ENCODE measurements around the gene IL4I1.
"Not testable (repeated sequence)": the region's sequence is repeated elsewhere in the genome, so short reads cannot be mapped to it uniquely, and the experiment has no call there.

Gene IL4I1

DNA sequence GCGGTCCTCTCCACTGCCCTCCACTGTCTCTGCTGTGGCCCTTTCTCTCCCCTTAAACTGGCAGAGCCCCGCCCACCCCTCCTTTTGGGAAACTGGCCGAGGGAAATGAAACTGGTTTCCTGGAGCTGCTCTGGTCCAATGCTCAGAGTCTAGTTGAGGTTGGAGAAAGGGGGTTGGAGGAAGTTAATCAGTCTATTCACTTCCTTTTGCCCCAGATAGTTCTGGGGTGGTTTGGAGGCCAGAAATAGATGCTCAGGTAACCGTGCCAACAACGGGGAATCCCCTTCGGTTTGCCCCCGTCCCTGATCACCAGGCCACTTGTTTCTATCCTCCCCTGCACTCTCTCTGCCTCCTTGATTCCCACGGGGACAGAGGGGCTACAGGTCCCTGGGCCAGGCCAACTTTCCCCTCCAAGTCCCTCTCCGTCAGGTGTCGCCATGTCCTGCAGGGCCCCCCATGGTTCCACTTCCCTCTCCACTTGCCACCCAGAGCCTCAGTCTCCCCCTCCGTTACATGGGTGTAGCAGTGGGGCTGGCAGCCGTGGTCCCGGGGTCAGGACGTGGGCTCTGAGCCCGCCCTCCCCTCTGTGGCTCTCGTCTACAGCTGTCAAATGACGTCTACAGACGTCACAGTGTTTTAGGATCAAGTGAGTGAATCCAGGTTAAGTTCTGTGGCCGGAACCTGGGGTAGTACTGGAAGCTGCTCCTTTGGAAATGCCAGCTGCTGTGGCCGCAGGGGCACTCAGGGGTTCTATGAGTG lies at the start of gene IL4I1:
IL4I1 (minus strand) TSS at position 25 of the 759 bp plus-strand sequence. CDS start 727 bp downstream, outside the sequence.
- DNase-seq = peak; percentile 69

DNA sequence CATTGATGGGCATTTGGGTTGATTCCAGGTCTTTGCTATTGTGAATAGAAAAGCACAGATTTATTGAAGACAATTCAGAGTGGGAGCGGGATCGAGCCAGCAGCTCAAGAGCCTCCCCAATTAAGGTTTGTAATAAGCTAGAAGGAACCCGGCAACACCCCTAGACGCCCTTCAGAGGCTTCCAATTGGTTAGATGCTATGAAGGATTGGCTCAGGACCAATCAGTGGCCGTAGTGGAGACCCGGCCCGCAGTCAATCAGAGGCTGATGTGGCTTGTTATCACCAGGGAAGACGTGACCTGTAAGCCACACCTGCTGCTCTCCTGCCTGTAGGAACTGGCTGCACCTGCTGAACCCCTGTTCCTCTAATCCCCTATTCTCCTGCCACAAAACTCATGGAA lies 49.7 kb upstream of the IL4I1 start:
- DNase-seq = no peak

GRCh38 chr19:49944567-49944966 lies 47.9 kb upstream of the IL4I1 start:
- not testable (repeated sequence) for DNase-seq

DNA sequence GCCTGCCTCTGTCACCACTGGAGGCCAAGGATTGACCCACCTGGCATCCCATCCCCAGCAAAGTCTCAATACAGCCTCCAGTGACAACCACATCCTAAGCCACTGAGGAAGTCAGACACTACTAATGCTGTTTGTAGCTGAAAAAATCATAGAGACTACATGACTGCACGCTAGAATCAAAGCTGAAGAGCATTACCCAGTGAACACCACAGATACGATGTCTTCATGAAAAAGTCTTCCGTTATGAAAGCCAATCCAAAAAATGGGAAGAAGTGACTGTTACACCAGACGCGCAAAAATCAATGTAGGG lies 43.8 kb upstream of the IL4I1 start:
- DNase-seq = no peak

DNA sequence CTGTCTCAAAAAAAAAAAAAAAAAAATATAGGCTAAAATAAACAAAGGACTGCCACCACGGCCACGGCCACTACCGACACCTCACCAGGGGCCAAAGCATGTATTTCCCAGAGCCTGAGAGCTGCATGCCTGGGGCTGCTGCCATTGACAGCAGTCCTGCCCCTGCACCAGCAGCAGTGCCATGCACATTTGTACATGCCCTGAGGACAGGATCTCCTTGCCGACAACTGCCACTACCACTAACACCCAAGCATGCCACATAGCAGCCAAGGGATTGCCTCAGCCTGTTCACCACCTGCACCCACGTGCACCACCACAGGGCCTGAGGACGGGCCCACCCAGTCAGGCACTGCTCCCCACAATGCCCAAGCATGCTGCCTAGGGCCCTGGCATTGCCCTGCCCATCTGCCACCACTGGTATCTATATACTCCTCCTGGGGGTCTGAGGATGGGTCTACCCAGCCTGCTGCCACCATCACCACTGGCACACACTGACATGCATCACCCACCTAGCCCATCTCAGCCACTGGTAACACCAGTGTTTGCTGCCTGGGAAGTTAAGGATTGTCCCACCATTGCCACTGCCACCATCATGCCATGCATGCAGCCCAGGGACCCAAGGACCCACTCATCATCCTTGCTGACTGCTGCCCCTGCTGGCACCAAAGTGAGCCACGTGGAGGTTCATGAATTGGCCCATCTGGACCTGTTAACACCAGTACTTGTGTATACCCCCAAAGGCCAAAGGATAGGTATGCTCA lies 43.2 kb upstream of the IL4I1 start:
- DNase-seq = no peak

- DNase-seq = no peak
Observed at GRCh38 chr19:49938662-49939061, 42.0 kb upstream of the IL4I1 start.

DNA sequence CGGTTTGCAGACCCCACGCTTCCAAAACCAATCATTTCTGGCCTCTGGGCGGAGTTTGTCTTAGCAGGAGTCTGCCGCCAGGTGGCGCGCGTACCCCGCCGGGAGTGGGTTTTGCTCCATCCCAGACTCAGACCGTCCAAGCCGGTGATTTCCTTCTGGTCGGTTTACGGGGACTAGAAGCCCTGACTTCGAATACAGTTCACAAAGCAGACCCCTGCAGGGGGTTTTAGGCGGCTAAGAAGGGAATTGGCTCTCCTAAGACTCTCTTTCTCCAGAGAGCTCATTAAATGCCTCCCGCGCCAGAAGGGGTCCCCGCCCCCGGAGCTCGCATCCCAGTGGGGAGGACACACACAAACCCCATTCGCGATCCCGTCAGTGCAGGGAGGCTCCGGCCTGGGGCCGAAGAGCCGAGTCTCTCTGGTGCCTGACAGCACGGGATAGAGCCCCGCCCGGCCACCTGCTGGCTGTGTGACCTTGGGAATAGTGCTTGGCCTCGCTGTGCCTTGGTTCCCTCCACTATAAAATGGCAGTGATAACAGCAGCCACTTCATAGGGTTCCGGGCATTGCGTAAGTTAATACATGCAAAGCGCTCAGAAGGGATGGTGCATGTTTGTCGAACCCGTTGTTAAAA lies 41.2 kb upstream of the IL4I1 start:
- peak; percentile 75 for DNase-seq

GRCh38 chr19:49936549-49936948 lies 39.9 kb upstream of the IL4I1 start:
- DNase-seq = no peak

GRCh38 chr19:49933643-49934042 lies 37.0 kb upstream of the IL4I1 start:
- DNase-seq = no peak

DNA sequence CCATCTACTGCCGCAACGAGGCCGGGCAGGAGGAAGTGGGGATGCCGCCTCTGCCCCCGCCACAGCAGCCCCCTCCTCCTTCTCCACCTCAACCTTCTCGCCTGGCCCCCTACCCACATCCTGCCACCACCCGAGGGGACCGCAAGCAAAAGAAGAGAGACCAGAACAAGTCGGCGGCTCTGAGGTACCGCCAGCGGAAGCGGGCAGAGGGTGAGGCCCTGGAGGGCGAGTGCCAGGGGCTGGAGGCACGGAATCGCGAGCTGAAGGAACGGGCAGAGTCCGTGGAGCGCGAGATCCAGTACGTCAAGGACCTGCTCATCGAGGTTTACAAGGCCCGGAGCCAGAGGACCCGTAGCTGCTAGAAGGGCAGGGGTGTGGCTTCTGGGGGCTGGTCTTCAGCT lies 36.0 kb upstream of the IL4I1 start:
- DNase-seq = peak; percentile 30

- DNase-seq = no peak
Observed at GRCh38 chr19:49932041-49932451, 35.4 kb upstream of the IL4I1 start.

- DNase-seq = no peak
Observed at GRCh38 chr19:49931293-49932040, 34.8 kb upstream of the IL4I1 start.

DNA sequence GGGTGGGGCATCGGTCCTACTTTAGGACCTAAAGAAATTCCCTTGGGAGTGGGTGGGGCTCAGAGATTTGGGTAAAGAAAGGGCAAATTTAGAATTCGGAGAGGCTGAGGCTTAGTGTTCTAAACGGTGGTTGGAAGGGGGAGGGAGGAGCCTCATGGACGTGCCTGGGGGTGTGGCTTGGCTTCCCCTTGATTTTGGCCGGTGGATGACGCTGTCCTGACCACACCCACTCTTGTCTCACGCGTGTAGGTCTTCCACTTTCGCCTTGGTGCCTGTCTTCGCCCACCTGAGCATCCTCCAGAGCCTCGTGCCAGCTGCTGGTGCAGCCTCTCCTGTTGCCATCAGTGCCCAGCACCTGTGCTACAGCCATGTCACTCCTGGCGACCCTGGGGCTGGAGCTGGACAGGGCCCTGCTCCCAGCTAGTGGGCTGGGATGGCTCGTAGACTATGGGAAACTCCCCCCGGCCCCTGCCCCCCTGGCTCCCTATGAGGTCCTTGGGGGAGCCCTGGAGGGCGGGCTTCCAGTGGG lies 33.9 kb upstream of the IL4I1 start:
- no peak for DNase-seq

GRCh38 chr19:49929611-49930482 lies 33.2 kb upstream of the IL4I1 start:
- DNase-seq = peak; percentile 89

DNA sequence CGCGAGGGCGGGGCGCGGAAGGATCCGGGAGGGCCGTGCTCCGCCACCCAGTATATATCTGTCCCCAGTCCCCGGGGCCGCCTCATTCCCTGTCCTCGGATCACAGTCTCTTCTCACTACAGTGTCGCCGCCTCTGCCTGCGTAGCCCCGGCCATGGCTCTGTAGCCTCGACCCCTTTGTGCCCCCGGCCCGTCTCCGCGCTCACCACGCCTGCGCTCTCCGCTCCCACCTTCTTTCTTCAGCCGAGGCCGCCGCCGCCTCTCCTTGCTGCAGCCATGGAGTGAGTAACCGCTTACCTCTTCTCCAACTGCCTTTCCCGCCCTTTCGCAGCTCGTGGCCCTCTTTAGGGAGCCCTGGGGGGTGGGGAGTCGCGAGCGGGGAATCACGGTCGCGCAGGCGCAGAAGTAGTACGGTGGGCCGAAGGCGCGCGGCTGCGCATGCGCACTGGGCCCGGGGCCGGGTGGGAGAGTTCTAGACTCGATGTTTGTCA lies 32.5 kb upstream of the IL4I1 start, which contains the start of the genes ATF5 and NUP62:
ATF5 (plus strand) TSS at position 85 of the 490 bp plus-strand sequence. CDS start 1,646 bp downstream, outside the sequence.
NUP62 (minus strand) TSS at position 384 of the 490 bp plus-strand sequence. CDS start 19,697 bp downstream, outside the sequence.
- peak; percentile 86 for DNase-seq

DNA sequence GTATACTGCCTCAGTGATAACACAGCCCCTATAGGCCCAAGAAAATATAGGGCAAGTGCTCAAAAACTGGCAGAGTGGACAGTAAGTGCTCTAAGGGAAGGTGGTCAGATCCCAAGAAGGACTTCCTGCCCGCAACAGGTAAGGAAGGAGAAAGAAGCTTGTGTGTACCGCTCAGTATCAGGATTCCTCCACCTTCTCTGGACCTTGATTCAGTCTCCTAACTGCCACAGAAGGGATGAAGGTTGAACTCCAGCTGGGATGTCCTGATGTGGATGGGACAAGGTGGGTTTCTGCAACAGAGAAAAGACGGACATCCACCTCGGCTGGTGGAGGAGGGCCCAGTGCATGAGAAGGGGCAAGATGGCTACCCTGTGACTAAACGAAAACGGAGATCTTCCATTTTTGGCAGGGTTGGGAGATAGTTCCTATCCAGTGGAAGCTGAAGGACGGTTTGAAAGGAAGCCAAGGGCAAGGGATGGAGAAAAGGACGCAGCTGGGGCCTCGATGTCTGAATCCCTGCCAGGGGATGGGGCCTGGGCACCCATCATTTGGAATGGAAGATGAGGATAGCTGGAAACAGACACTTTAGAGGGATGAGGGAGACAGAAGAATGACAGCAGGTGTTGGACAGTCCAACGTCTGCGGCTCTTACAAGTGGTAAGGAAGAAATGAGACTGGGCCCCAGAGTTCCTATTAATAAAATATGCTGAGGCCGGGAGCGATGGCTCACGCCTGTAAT lies 31.0 kb upstream of the IL4I1 start:
- DNase-seq = no peak

DNA sequence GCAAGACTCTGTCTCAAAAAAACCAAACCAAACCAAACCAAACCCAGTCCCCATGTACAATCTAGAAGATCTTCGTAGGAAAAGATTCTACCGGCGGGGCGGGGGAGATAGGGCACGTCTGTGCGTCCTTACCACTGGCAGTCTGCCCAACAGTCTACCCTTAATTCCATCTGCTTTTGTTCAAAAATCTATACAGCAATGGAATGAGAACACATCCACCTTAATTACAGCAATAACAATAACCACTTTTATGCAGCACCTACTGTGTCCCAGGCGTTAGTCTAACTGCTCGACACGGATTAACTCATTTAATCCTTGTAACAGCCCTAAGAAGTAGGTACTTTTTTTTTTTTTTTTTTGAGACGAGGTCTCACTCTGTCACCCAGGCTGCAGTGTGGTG lies 29.8 kb upstream of the IL4I1 start:
- no peak for DNase-seq

- DNase-seq = no peak
Observed at GRCh38 chr19:49925486-49925885, 28.8 kb upstream of the IL4I1 start.

DNA sequence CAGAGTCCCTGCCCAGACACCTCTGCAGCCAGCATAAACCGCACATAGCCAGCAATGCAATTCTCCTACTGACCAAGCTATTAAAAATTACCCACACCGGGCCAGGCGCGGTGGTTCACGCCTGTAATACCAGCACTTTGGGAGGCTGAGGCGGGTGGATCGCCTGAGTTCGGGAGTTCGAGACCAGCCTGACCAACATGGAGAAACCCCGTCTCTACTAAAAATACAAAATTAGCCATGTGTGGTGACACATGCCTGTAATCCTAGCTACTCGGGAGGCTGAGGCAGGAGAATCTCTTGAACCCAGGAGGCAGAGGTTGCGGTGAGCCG lies 28.2 kb upstream of the IL4I1 start:
- DNase-seq = not testable (repeated sequence)

GRCh38 chr19:49924004-49924880 lies 27.6 kb upstream of the IL4I1 start:
- DNase-seq = no peak
